Mesenteric fat pad (tissue), 1 donor: Measurements from ENCODE around the gene DHX57. TPM values are rescaled to one million over a fixed set of nuclear protein-coding genes. Genes with fewer than 3 reads are reported as not detected.
"Not testable (repeated sequence)": the region's sequence is repeated elsewhere in the genome, so short reads cannot be mapped to it uniquely, and the experiment has no call there.

ENCODE experiments used
- DNase-seq: peaks from one replicate; pipeline ENCODE4 v3.0.0-alpha.2; 2020; ENCODE audit warnings: low spot score
- total RNA-seq: library from RNA; stranded (reverse); fragmentation: NEBNext Ultra II Directional; extraction: Animal tissue kit (Norgen Biotek cat#: 25700); gene quantifications from one replicate; pipeline ENCODE4 v1.2.1, GENCODE V29; 2021
- donor health status: DM: yes; HTN: yes; CAD: no.

DHX57 gene
- total RNA-seq, 1 donor from 2014 or later = 12.0 TPM

GRCh38 chr2:38806015-38806732 lies 69.6 kb downstream of the DHX57 start:
- no peak for DNase-seq

- no peak for DNase-seq
These were observed 77.8 kb downstream of the DHX57 start for GRCh38 chr2:38797953-38798352.

GRCh38 chr2:38797250-38797676 lies 78.5 kb downstream of the DHX57 start:
- no peak for DNase-seq

GRCh38 chr2:38795016-38795415 lies 80.7 kb downstream of the DHX57 start:
- not testable (repeated sequence) for DNase-seq

GRCh38 chr2:38794235-38794946 lies 81.3 kb downstream of the DHX57 start:
- DNase-seq = no peak

GRCh38 chr2:38793511-38793910 lies 82.2 kb downstream of the DHX57 start:
- no peak for DNase-seq

GRCh38 chr2:38792751-38793150 lies 83.0 kb downstream of the DHX57 start:
- DNase-seq = no peak

GRCh38 chr2:38792321-38792720 lies 83.4 kb downstream of the DHX57 start:
- DNase-seq = not testable (repeated sequence)

GRCh38 chr2:38791744-38792143 lies 84.0 kb downstream of the DHX57 start:
- no peak for DNase-seq

- no peak for DNase-seq
These were observed 86.0 kb downstream of the DHX57 start for GRCh38 chr2:38789691-38790090.

- DNase-seq = no peak
These were observed 87.4 kb downstream of the DHX57 start for GRCh38 chr2:38788306-38788705.

- DNase-seq = no peak
These were observed 92.1 kb downstream of the DHX57 start for GRCh38 chr2:38783586-38783985.

- DNase-seq = no peak
These were observed 97.0 kb downstream of the DHX57 start for GRCh38 chr2:38778687-38779082.

- DNase-seq = no peak
These were observed 99.2 kb downstream of the DHX57 start for GRCh38 chr2:38776531-38776930.

- DNase-seq = no peak
These were observed 99.9 kb downstream of the DHX57 start for GRCh38 chr2:38775921-38776225.

- DNase-seq = no peak
These were observed 100.4 kb downstream of the DHX57 start for GRCh38 chr2:38775097-38775920.

- no peak for DNase-seq
These were observed 104.1 kb downstream of the DHX57 start for GRCh38 chr2:38771632-38772031.

- DNase-seq = no peak
These were observed 110.2 kb downstream of the DHX57 start for GRCh38 chr2:38765551-38765950.

- DNase-seq = no peak
These were observed 110.6 kb downstream of the DHX57 start for GRCh38 chr2:38765149-38765548.

GRCh38 chr2:38763728-38764127 lies 112.0 kb downstream of the DHX57 start:
- no peak for DNase-seq

GRCh38 chr2:38763228-38763627 lies 112.5 kb downstream of the DHX57 start:
- no peak for DNase-seq

GRCh38 chr2:38755891-38756290 lies 119.8 kb downstream of the DHX57 start:
- not testable (repeated sequence) for DNase-seq
